ENCODE results near the gene ABCC11.

Gene ABCC11

GRCh38 chr16:48247311-48247710 is at the start of gene ABCC11:
Gene ABCC11, minus strand, starts transcription at chr16:48247539. Its CDS starts 15,618 bp downstream, at chr16:48231921.
- DNase-seq (ENCODE audit: low read depth): no peak

- DNase-seq (ENCODE audit: low read depth): no peak
Observed at GRCh38 chr16:48295488-48296281, 48.3 kb upstream of the ABCC11 start.

- DNase-seq (ENCODE audit: low read depth): no peak
Observed at GRCh38 chr16:48294724-48295123, 47.4 kb upstream of the ABCC11 start.

- DNase-seq (ENCODE audit: low read depth): no peak
Observed at GRCh38 chr16:48292452-48292851, 45.1 kb upstream of the ABCC11 start.

- no peak for DNase-seq (ENCODE audit: low read depth)
Observed at GRCh38 chr16:48291754-48292153, 44.4 kb upstream of the ABCC11 start.

- DNase-seq (ENCODE audit: low read depth): no peak
Observed at GRCh38 chr16:48291303-48291702, 44.0 kb upstream of the ABCC11 start.

GRCh38 chr16:48287239-48287638 is 39.9 kb upstream of the ABCC11 start:
- no peak for DNase-seq (ENCODE audit: low read depth)

GRCh38 chr16:48284772-48285409 is 37.6 kb upstream of the ABCC11 start:
- no peak for DNase-seq (ENCODE audit: low read depth)

- DNase-seq (ENCODE audit: low read depth): no peak
Observed at GRCh38 chr16:48282636-48283263, 35.4 kb upstream of the ABCC11 start.

- no peak for DNase-seq (ENCODE audit: low read depth)
Observed at GRCh38 chr16:48280546-48280945, 33.2 kb upstream of the ABCC11 start.

- no peak for DNase-seq (ENCODE audit: low read depth)
Observed at GRCh38 chr16:48279199-48279598, 31.9 kb upstream of the ABCC11 start.

GRCh38 chr16:48277158-48277557 is 29.8 kb upstream of the ABCC11 start:
- DNase-seq (ENCODE audit: low read depth): no peak

- DNase-seq (ENCODE audit: low read depth): no peak
Observed at GRCh38 chr16:48276102-48276501, 28.8 kb upstream of the ABCC11 start.

- DNase-seq (ENCODE audit: low read depth): no peak
Observed at GRCh38 chr16:48274476-48274875, 27.1 kb upstream of the ABCC11 start.

- no peak for DNase-seq (ENCODE audit: low read depth)
Observed at GRCh38 chr16:48272837-48273421, 25.6 kb upstream of the ABCC11 start.

GRCh38 chr16:48271728-48272127 is 24.4 kb upstream of the ABCC11 start:
- no peak for DNase-seq (ENCODE audit: low read depth)

GRCh38 chr16:48269011-48269410 is 21.7 kb upstream of the ABCC11 start:
- DNase-seq (ENCODE audit: low read depth): no peak

- no peak for DNase-seq (ENCODE audit: low read depth)
Observed at GRCh38 chr16:48262631-48263030, 15.3 kb upstream of the ABCC11 start.

- DNase-seq (ENCODE audit: low read depth): no peak
Observed at GRCh38 chr16:48261569-48261968, 14.2 kb upstream of the ABCC11 start.

GRCh38 chr16:48256579-48257177 is 9.3 kb upstream of the ABCC11 start:
- DNase-seq (ENCODE audit: low read depth): no peak

- no peak for DNase-seq (ENCODE audit: low read depth)
Observed at GRCh38 chr16:48252013-48252412, 4.7 kb upstream of the ABCC11 start.

- no peak for DNase-seq (ENCODE audit: low read depth)
Observed at GRCh38 chr16:48250520-48251278, 3.4 kb upstream of the ABCC11 start.
